HCT116 (cell line): ENCODE data around the gene CNDP2. TPM values are rescaled to one million over a fixed set of nuclear protein-coding genes. Genes with fewer than 3 reads are reported as not detected.

Experiments
- ATAC-seq: fragments of 200-7000 bp; cut with Tn5 transposase; 2 replicates; pipeline ENCODE4 v1.9.1; 2020; ENCODE audit warnings: mild to moderate bottlenecking, moderate library complexity
- BruUV-seq: library from RNA; stranded (reverse); fragments of 400-500 nt; replicated peaks from 2 replicates; lab custom pipeline; 2021; lab: Mats Ljungman, UMichigan
- CTCF ChIA-PET: fragments of 300-600 bp; sonication (Branson Sonifier 250); formaldehyde crosslinking; loops from one replicate; lab custom pipeline; 2021; ENCODE audit warnings: antibody characterized with exemption; lab: Charles Lee
- POLR2A ChIA-PET: fragments of 300-600, 350-600 bp; sonication (Branson Sonifier 250); formaldehyde crosslinking; loops from one replicate; lab custom pipeline; 2021; ENCODE audit warnings: antibody characterized with exemption; lab: Charles Lee
- RAD21 ChIA-PET, 2 experiments: fragments of 300-600 bp; sonication (Branson Sonifier 250); formaldehyde crosslinking; loops; one replicate each; lab custom pipeline; 2023; ENCODE audit warnings: low total read pairs in 2 of 2; ENCODE audit not compliant: uncharacterized antibody in 2 of 2, unreplicated experiment in 2 of 2, low non-redundant PET in 1 of 2; lab: Charles Lee
- DNase-seq: peaks from one replicate; pipeline ENCODE4 v3.0.0-alpha.2; 2010; ENCODE audit warnings: low read depth, low spot score
- H2AFZ ChIP-seq: fragments of 200-600 bp; shearing (Covaris generic), sonication (generic); 2 replicates; pipeline ENCODE4 v1.6.1; 2017; ENCODE audit warnings: low read depth, mixed run types, mixed read lengths, antibody characterized with exemption, low read length; ENCODE audit not compliant: poor library complexity, severe bottlenecking
- H3K27ac ChIP-seq: 2 replicates; pipeline ENCODE4 v1.5.1; 2012; ENCODE audit warnings: low read depth, low read length
- H3K27me3 ChIP-seq: fragments of 200-600 bp; sonication (generic); 2 replicates; pipeline ENCODE4 v1.6.1; 2016; ENCODE audit warnings: mixed run types, low read length, mixed read lengths; ENCODE audit not compliant: insufficient read depth
- H3K36me3 ChIP-seq, 2 experiments: fragments of 200-500 bp in 1 of 2; fragments of 200-600 bp in 1 of 2; sonication (Bioruptor generic) in 1 of 2; sonication (generic) in 1 of 2; 2 replicates each; pipeline versions ENCODE4 v1.5.1 to v1.6.1; 2014 to 2016; ENCODE audit warnings: low read length in 2 of 2, inconsistent platforms in 1 of 2, mixed read lengths in 1 of 2, mixed run types in 1 of 2; ENCODE audit not compliant: insufficient read depth in 2 of 2, control insufficient read depth in 1 of 2
- H3K4me1 ChIP-seq, 2 experiments: fragments of 200-600 bp in 1 of 2; sonication (generic) in 1 of 2; 2 replicates each; pipeline versions ENCODE4 v1.5.1 to v1.6.1; 2012 to 2017; ENCODE audit warnings: low read length in 2 of 2, inconsistent platforms in 1 of 2, mild to moderate bottlenecking in 1 of 2, mixed read lengths in 1 of 2, mixed run types in 1 of 2, moderate library complexity in 1 of 2; ENCODE audit not compliant: insufficient read depth in 2 of 2, control insufficient read depth in 1 of 2
- H3K4me2 ChIP-seq: fragments of 200-600 bp; sonication (generic); 2 replicates; pipeline ENCODE4 v1.6.1; 2017; ENCODE audit warnings: mixed run types, low read length, mixed read lengths
- H3K4me3 ChIP-seq, 2 experiments: fragments of 200-600 bp in 1 of 2; sonication (generic) in 1 of 2; replicated peaks in 1 of 2; 2 replicates each; pipeline ENCODE4 v1.5.1; 2011 to 2016; ENCODE audit warnings: low read length in 2 of 2, control low read depth in 1 of 2, low read depth in 1 of 2, mild to moderate bottlenecking in 1 of 2, mixed read lengths in 1 of 2, mixed run types in 1 of 2
- H3K79me2 ChIP-seq: fragments of 200-600 bp; sonication (generic); 2 replicates; pipeline ENCODE4 v1.6.1; 2017; ENCODE audit warnings: mild to moderate bottlenecking, mixed run types, low read length, moderate library complexity, mixed read lengths; ENCODE audit not compliant: insufficient read depth
- H3K9ac ChIP-seq: fragments of 200-600 bp; sonication (generic); 2 replicates; pipeline ENCODE4 v1.6.1; 2016; ENCODE audit warnings: low read length, mixed read lengths
- H3K9me2 ChIP-seq: fragments of 200-600 bp; sonication (generic), shearing (Covaris generic); 2 replicates; pipeline ENCODE4 v1.6.1; 2017; ENCODE audit warnings: mixed run types, mild to moderate bottlenecking, moderate library complexity; ENCODE audit not compliant: insufficient read depth
- H3K9me3 ChIP-seq, 2 experiments: fragments of 200-500 bp in 1 of 2; fragments of 200-600 bp in 1 of 2; sonication (Bioruptor generic) in 1 of 2; sonication (generic) in 1 of 2; 2 replicates each; pipeline ENCODE4 v1.6.1; 2014 to 2017; ENCODE audit warnings: low read length in 2 of 2, mixed read lengths in 2 of 2, inconsistent platforms in 1 of 2, low read depth in 1 of 2, mild to moderate bottlenecking in 1 of 2, mixed run types in 1 of 2, moderate library complexity in 1 of 2; ENCODE audit not compliant: control insufficient read depth in 1 of 2, insufficient read depth in 1 of 2
- H4K20me1 ChIP-seq: fragments of 200-600 bp; sonication (generic), shearing (Covaris generic); 2 replicates; pipeline ENCODE4 v1.6.1; 2017; ENCODE audit warnings: mixed run types, mild to moderate bottlenecking, moderate library complexity; ENCODE audit not compliant: insufficient read depth
- CBX3 ChIP-seq: IDR thresholded peaks from 2 replicates; pipeline ENCODE4 v1.6.1; 2012; ENCODE audit warnings: low read depth
- CEBPB ChIP-seq: IDR thresholded peaks from 2 replicates; pipeline ENCODE4 v1.6.1; 2012; ENCODE audit warnings: low read depth
- EZH2 ChIP-seq: fragments of 200-600 bp; sonication (generic); IDR thresholded peaks from 2 replicates; pipeline ENCODE4 v1.6.1; 2017; ENCODE audit warnings: antibody characterized with exemption, mixed run types
- EZH2phosphoT487 ChIP-seq: fragments of 200-600 bp; IDR thresholded peaks from 2 replicates; pipeline ENCODE4 v1.6.1; 2018; ENCODE audit warnings: antibody characterized with exemption, borderline replicate concordance
- FOSL1 ChIP-seq: IDR thresholded peaks from 2 replicates; pipeline ENCODE4 v1.6.1; 2012; ENCODE audit warnings: low read depth
- JUND ChIP-seq: IDR thresholded peaks from 2 replicates; pipeline ENCODE4 v1.6.1; 2012
- SIN3A ChIP-seq: IDR thresholded peaks from 2 replicates; pipeline ENCODE4 v1.6.1; 2012; ENCODE audit warnings: low read depth
- SP1 ChIP-seq: IDR thresholded peaks from 2 replicates; pipeline ENCODE4 v1.6.1; 2012; ENCODE audit warnings: low read depth
- SRF ChIP-seq: IDR thresholded peaks from 2 replicates; pipeline ENCODE4 v1.6.1; 2012; ENCODE audit warnings: low read depth
- TCF7L2 ChIP-seq: IDR thresholded peaks from 2 replicates; pipeline ENCODE4 v1.7.0; 2011; ENCODE audit warnings: borderline replicate concordance, inconsistent platforms; ENCODE audit not compliant: insufficient read depth, insufficient read length; ENCODE audit errors: extremely low read depth
- ZNF274 ChIP-seq: fragments of 200-500 bp; sonication (Bioruptor generic); IDR thresholded peaks from 2 replicates; pipeline ENCODE4 v1.6.1; 2014; ENCODE audit warnings: mild to moderate bottlenecking, low read depth, low read length, inconsistent platforms
- intact Hi-C: fragments of 100-400 bp; cut with micrococcal nuclease; formaldehyde crosslinking; loops from 2 replicates; pipeline ENCODE4 v1.10.0; 2022
- total RNA-seq: library from RNA; stranded (reverse); gene quantifications from one replicate; pipeline ENCODE4 v1.2.1, GENCODE V29; 2021; ENCODE audit not compliant: unreplicated experiment
- TF ChIP-seq, protein P1 (sequence below): IDR thresholded peaks from 2 replicates; pipeline ENCODE4 v1.6.1; 2012; ENCODE audit warnings: low read depth
- TF ChIP-seq, protein P2 (sequence below): IDR thresholded peaks from 2 replicates; pipeline ENCODE4 v1.6.1; 2012

Gene CNDP2
- total RNA-seq, 1 experiment from 2014 or later: 112 TPM

GRCh38 chr18:74522635-74523548, 26.7 kb downstream of the CNDP2 start:
- RAD21 ChIA-PET: no interaction called here
- no peak for ATAC-seq
- intact Hi-C loops: no loop called here
- Histone ChIP-seq H3K9ac (no peak overlapping the region), H3K9me3 (no peaks in the 10 kb centered on the region), H3K4me2 (no peak overlapping the region), H3K27ac (no peak overlapping the region), H3K36me3 (peaks cover 0 to 3% of the 10 kb centered on the region in 2 experiments; a peak in 3 of 4 replicates), H3K4me1 (no peaks in the 10 kb centered on the region), H3K27me3 (0 out of 2 replicates have a peak, but pooled peaks cover 2% of the 10 kb centered on the region), H2AFZ (no peak overlapping the region), H3K9me2 (no peaks in the 10 kb centered on the region), H3K4me3 (no peak overlapping the region), H3K79me2 (no peaks in the 10 kb centered on the region), H4K20me1 (no peaks in the 10 kb centered on the region)
- no TSS peak for BruUV-seq
- POLR2A ChIA-PET: no interaction called here
- CTCF ChIA-PET: no interaction called here
- TF ChIP-seq EZH2phosphoT487: no peak
- DNase-seq: no peak

DNA sequence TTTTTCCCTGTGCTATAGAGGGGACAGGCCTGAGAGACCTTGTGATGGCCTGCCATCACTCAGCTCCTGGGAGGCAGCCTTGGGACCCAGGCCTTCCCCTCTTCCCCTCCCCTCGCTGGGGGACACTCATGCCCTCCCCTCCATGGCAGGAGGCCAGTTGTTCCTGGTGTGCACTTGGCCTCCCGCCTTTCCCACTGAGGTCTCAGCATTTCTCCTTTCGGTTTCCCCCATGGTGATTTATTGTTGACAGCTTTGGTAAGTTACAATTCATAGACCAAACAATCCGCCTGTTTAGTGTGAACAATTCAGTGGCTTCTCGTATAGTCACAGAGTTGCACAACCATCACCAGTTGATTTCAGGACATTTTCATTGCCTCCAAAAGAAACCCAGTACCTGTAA, 27.9 kb downstream of the CNDP2 start:
- H2AFZ ChIP-seq: no peak overlapping the region
- no peak overlapping the region for H3K4me2 ChIP-seq
- H3K79me2 ChIP-seq: no peaks in the 10 kb centered on the region
- no peak overlapping the region for H3K9ac ChIP-seq
- H3K27me3 ChIP-seq: 0 out of 2 replicates have a peak, but pooled peaks cover 4% of the 10 kb centered on the region
- no peaks in the 10 kb centered on the region for H3K9me2 ChIP-seq
- peaks cover 0 to 3% of the 10 kb centered on the region in 2 experiments; a peak in 3 of 4 replicates for H3K36me3 ChIP-seq
- TF ChIP-seq SP1 (no peak), ZNF274 (no peak), SIN3A (no peak), EZH2phosphoT487 (no peak), CEBPB (no peak), JUND (no peak), SRF (no peak), FOSL1 (no peak), CBX3 (no peak), EZH2 (no peak), TCF7L2 (no peak)
- TF ChIP-seq, protein P1, sequence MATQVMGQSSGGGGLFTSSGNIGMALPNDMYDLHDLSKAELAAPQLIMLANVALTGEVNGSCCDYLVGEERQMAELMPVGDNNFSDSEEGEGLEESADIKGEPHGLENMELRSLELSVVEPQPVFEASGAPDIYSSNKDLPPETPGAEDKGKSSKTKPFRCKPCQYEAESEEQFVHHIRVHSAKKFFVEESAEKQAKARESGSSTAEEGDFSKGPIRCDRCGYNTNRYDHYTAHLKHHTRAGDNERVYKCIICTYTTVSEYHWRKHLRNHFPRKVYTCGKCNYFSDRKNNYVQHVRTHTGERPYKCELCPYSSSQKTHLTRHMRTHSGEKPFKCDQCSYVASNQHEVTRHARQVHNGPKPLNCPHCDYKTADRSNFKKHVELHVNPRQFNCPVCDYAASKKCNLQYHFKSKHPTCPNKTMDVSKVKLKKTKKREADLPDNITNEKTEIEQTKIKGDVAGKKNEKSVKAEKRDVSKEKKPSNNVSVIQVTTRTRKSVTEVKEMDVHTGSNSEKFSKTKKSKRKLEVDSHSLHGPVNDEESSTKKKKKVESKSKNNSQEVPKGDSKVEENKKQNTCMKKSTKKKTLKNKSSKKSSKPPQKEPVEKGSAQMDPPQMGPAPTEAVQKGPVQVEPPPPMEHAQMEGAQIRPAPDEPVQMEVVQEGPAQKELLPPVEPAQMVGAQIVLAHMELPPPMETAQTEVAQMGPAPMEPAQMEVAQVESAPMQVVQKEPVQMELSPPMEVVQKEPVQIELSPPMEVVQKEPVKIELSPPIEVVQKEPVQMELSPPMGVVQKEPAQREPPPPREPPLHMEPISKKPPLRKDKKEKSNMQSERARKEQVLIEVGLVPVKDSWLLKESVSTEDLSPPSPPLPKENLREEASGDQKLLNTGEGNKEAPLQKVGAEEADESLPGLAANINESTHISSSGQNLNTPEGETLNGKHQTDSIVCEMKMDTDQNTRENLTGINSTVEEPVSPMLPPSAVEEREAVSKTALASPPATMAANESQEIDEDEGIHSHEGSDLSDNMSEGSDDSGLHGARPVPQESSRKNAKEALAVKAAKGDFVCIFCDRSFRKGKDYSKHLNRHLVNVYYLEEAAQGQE: no peak
- TF ChIP-seq, protein P2, sequence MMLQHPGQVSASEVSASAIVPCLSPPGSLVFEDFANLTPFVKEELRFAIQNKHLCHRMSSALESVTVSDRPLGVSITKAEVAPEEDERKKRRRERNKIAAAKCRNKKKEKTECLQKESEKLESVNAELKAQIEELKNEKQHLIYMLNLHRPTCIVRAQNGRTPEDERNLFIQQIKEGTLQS: no peak
- intact Hi-C loops: no loop called here
- no peaks in the 10 kb centered on the region for H3K4me1 ChIP-seq
- ChIA-PET RAD21 (no interaction called here), POLR2A (no interaction called here), CTCF (no interaction called here)
- no TSS peak for BruUV-seq
- ATAC-seq (no peak), DNase-seq (no peak)
- no peaks in the 10 kb centered on the region for H4K20me1 ChIP-seq
- no peaks in the 10 kb centered on the region for H3K9me3 ChIP-seq
- no peak overlapping the region for H3K27ac ChIP-seq
- no peak overlapping the region for H3K4me3 ChIP-seq
